ENCODE measurements around the gene TRABD2A. TPM values are rescaled to one million over a fixed set of nuclear protein-coding genes. Genes with fewer than 3 reads are reported as not detected.

Gene TRABD2A
- total and polyA plus RNA-seq, 2 experiments from 2014 or later: 3.4 to 5.0 TPM

DNA sequence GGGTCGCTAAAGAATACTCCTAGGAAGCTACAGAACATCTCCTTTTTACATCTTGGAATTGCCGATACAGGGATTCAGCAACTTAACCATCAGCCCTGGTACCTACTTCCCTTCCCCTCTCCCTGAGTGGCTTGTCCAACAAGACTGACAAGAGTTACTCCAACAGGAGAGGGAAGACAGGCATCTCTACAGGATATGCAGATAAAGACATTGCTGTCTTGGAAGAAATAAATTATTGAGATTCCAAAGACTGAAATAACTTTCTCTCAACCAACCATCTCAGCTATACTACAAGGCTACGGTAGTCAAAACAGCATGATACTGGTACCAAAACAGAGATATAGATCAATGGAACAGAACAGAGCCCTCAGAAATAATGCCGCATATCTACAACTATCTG lies 87.2 kb downstream of the TRABD2A start:
- Histone ChIP-seq H3K27ac (no peak overlapping the region), H3K79me2 (ENCODE audit: insufficient read depth) (no peaks in the 10 kb centered on the region), H2AFZ (no peak overlapping the region), H3K9ac (no peak overlapping the region), H3K27me3 (replicated peaks; ENCODE audit: insufficient read depth) (no peaks in the 10 kb centered on the region), H3K4me2 (ENCODE audit: unreplicated experiment) (no peak overlapping the region), H3K4me3 (no peak overlapping the region), H4K20me1 (ENCODE audit: insufficient read depth) (no peaks in the 10 kb centered on the region), H3F3A (ENCODE audit: insufficient read depth) (no peaks in the 10 kb centered on the region), H3K4me1 (ENCODE audit: insufficient read depth) (no peaks in the 10 kb centered on the region), H3K9me2 (ENCODE audit: insufficient read depth) (no peaks in the 10 kb centered on the region), H3K36me3 (ENCODE audit: low read depth) (no peaks in the 10 kb centered on the region), H3K9me3 (ENCODE audit: low read depth) (no peaks in the 10 kb centered on the region)
- in situ Hi-C loops (cut with MboI): no loop called here
- DNase-seq: no peak
- WGBS, 2 experiments (ENCODE audit: low coverage in 1 of 2, low lambda C conversion rate in 2 of 2, missing lambda C conversion rate in 2 of 2): 71% methylated on average over 4 of the region's 4 CpGs
- TF ChIP-seq EZH2phosphoT487 (IDR thresholded peaks at IDR 0.05; ENCODE audit: insufficient read depth, low read depth) (no peak), EZH2 (IDR thresholded peaks at IDR 0.05; ENCODE audit: insufficient read depth, poor library complexity, severe bottlenecking) (no peak)

DNA sequence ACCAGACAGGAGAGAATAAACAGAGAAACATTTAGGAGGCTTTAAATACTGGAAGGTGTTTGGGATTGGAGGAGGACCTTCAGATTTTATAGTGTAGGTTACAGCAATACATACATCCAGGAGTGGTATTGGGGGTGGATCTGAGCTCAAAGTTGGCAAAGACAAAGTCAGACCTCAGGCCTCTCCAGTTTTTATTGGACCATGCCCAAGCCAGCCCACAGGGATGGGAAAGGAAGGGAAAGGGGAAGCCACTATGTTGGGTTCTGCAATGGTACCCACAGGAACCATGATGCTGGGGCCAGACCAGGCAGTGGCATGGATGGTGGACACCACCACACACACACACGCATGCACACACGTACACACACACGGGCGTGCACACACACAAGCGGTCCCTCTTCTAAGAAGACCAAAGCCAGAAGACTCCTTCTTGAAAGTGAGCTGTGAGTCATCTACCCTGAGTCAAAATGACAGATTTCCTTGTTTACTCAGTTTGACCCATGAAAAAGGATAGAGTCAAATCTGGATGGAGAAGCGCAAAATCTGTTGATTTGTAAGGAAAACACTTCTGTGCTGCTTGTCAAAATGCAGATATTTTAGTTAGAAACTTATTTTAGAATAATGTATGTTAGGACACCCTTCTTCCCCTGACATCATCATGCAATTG lies 87.9 kb downstream of the TRABD2A start:
- 97% methylated on average over 6 of the region's 6 CpGs for WGBS, 2 experiments (ENCODE audit: low coverage in 1 of 2, low lambda C conversion rate in 2 of 2, missing lambda C conversion rate in 2 of 2)
- no peak overlapping the region for H3K27ac ChIP-seq
- TF ChIP-seq EZH2 (IDR thresholded peaks at IDR 0.05; ENCODE audit: insufficient read depth, poor library complexity, severe bottlenecking) (no peak), EZH2phosphoT487 (IDR thresholded peaks at IDR 0.05; ENCODE audit: insufficient read depth, low read depth) (no peak)
- DNase-seq: no peak
- no peak overlapping the region for H2AFZ ChIP-seq
- no peaks in the 10 kb centered on the region for H3K36me3 ChIP-seq (ENCODE audit: low read depth)
- H3K9me2 ChIP-seq (ENCODE audit: insufficient read depth): no peaks in the 10 kb centered on the region
- in situ Hi-C loops (cut with MboI): no loop called here
- no peak overlapping the region for H3K4me2 ChIP-seq (ENCODE audit: unreplicated experiment)
- no peaks in the 10 kb centered on the region for H4K20me1 ChIP-seq (ENCODE audit: insufficient read depth)
- no peaks in the 10 kb centered on the region for H3F3A ChIP-seq (ENCODE audit: insufficient read depth)
- H3K27me3 ChIP-seq (replicated peaks; ENCODE audit: insufficient read depth): no peaks in the 10 kb centered on the region
- H3K9ac ChIP-seq: no peak overlapping the region
- H3K4me3 ChIP-seq: no peak overlapping the region
- no peaks in the 10 kb centered on the region for H3K79me2 ChIP-seq (ENCODE audit: insufficient read depth)
- no peaks in the 10 kb centered on the region for H3K9me3 ChIP-seq (ENCODE audit: low read depth)
- no peaks in the 10 kb centered on the region for H3K4me1 ChIP-seq (ENCODE audit: insufficient read depth)

DNA sequence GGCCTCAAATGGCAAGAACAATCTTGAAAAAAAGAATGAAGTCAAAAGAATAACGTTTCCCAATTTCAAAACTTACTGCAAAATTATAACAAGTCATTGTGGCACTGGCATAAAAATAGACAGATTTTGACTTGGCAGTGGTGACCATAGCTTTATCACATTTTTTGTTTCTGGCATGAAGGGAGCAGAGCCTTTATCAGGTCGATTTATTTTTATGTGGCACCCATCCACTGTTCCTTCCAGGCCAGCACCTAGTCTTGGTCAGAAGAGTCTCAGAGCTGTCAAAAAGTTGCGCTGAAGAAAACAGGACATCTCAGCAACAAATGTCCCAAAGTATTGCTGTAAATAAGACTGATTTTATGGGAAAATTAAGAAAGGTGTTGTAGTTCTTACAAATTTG lies 92.4 kb downstream of the TRABD2A start:
- H3K27me3 ChIP-seq (replicated peaks; ENCODE audit: insufficient read depth): no peaks in the 10 kb centered on the region
- H3K4me1 ChIP-seq (ENCODE audit: insufficient read depth): no peaks in the 10 kb centered on the region
- no peak overlapping the region for H3K9ac ChIP-seq
- in situ Hi-C loops (cut with MboI): no loop called here
- no peaks in the 10 kb centered on the region for H3F3A ChIP-seq (ENCODE audit: insufficient read depth)
- H2AFZ ChIP-seq: no peak overlapping the region
- TF ChIP-seq EZH2 (IDR thresholded peaks at IDR 0.05; ENCODE audit: insufficient read depth, poor library complexity, severe bottlenecking) (no peak), EZH2phosphoT487 (IDR thresholded peaks at IDR 0.05; ENCODE audit: insufficient read depth, low read depth) (no peak)
- no peak overlapping the region for H3K27ac ChIP-seq
- no peaks in the 10 kb centered on the region for H3K9me3 ChIP-seq (ENCODE audit: low read depth)
- no peak overlapping the region for H3K4me3 ChIP-seq
- no peaks in the 10 kb centered on the region for H3K36me3 ChIP-seq (ENCODE audit: low read depth)
- no peaks in the 10 kb centered on the region for H3K9me2 ChIP-seq (ENCODE audit: insufficient read depth)
- no peaks in the 10 kb centered on the region for H3K79me2 ChIP-seq (ENCODE audit: insufficient read depth)
- no peak for DNase-seq
- no peak overlapping the region for H3K4me2 ChIP-seq (ENCODE audit: unreplicated experiment)
- WGBS, 2 experiments (ENCODE audit: low coverage in 1 of 2, low lambda C conversion rate in 2 of 2, missing lambda C conversion rate in 2 of 2): 45 to 47% methylated on average over 3 of the region's 3 CpGs
- H4K20me1 ChIP-seq (ENCODE audit: insufficient read depth): no peaks in the 10 kb centered on the region

DNA sequence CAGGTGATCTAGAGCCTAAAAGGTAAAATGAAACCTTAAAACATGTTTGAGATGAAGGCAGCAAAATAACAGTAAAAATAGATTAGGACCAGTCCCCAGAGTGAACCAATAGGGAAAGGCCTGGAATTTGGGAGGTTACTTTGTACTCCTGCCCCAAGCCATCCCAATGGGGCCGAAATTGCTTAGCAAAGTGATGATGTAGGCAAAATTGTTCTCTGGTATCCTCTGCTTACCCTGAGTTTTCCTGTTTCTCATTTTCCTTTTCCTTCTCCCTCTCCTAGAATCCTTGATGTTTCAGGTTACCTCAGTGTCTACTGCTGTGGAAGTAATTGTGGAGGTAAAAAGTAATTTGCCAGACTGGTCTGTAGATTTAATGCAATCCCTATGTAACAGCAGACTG lies 92.9 kb downstream of the TRABD2A start:
- Histone ChIP-seq H3K36me3 (ENCODE audit: low read depth) (no peaks in the 10 kb centered on the region), H3K27ac (no peak overlapping the region), H2AFZ (no peak overlapping the region), H3K79me2 (ENCODE audit: insufficient read depth) (no peaks in the 10 kb centered on the region), H4K20me1 (ENCODE audit: insufficient read depth) (no peaks in the 10 kb centered on the region), H3K27me3 (replicated peaks; ENCODE audit: insufficient read depth) (no peaks in the 10 kb centered on the region), H3F3A (ENCODE audit: insufficient read depth) (no peaks in the 10 kb centered on the region), H3K9me3 (ENCODE audit: low read depth) (no peaks in the 10 kb centered on the region), H3K4me3 (no peak overlapping the region), H3K9ac (no peak overlapping the region), H3K4me2 (ENCODE audit: unreplicated experiment) (no peak overlapping the region), H3K9me2 (ENCODE audit: insufficient read depth) (no peaks in the 10 kb centered on the region), H3K4me1 (ENCODE audit: insufficient read depth) (no peaks in the 10 kb centered on the region)
- no peak for TF ChIP-seq EZH2phosphoT487 (IDR thresholded peaks at IDR 0.05; ENCODE audit: insufficient read depth, low read depth)
- no peak for TF ChIP-seq EZH2 (IDR thresholded peaks at IDR 0.05; ENCODE audit: insufficient read depth, poor library complexity, severe bottlenecking)
- DNase-seq: no peak
- in situ Hi-C loops (cut with MboI): no loop called here
- 91 to 92% methylated on average over 1 of the region's 1 CpG for WGBS, 2 experiments (ENCODE audit: low coverage in 1 of 2, low lambda C conversion rate in 2 of 2, missing lambda C conversion rate in 2 of 2)

DNA sequence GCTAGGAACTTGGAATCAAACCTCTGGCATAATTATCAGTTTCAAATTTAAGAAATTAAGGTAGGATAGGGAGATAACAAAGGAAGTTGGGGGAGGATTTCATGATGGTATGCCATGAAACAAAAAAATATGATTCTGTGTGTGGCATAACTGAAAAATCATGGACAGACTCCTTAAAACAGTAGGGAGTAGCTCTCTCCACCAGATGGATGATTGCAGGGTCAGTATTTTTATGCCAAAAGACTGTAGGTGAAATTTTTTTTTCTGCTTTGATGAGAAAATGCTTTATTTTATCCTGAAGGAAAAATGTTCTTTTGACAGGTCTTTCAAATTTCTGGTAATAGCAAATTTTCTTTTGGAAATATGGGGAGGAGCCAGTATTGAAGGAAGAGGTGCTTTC lies 94.3 kb downstream of the TRABD2A start:
- Histone ChIP-seq H3K27me3 (replicated peaks; ENCODE audit: insufficient read depth) (no peaks in the 10 kb centered on the region), H3K9me3 (ENCODE audit: low read depth) (no peaks in the 10 kb centered on the region), H3K4me1 (ENCODE audit: insufficient read depth) (no peaks in the 10 kb centered on the region), H3F3A (ENCODE audit: insufficient read depth) (no peaks in the 10 kb centered on the region), H3K4me2 (ENCODE audit: unreplicated experiment) (no peak overlapping the region), H3K79me2 (ENCODE audit: insufficient read depth) (no peaks in the 10 kb centered on the region), H3K27ac (no peak overlapping the region), H3K9ac (no peak overlapping the region), H3K4me3 (no peak overlapping the region), H2AFZ (no peak overlapping the region), H3K36me3 (ENCODE audit: low read depth) (no peaks in the 10 kb centered on the region), H3K9me2 (ENCODE audit: insufficient read depth) (no peaks in the 10 kb centered on the region), H4K20me1 (ENCODE audit: insufficient read depth) (no peaks in the 10 kb centered on the region)
- no peak for DNase-seq
- TF ChIP-seq EZH2phosphoT487 (IDR thresholded peaks at IDR 0.05; ENCODE audit: insufficient read depth, low read depth) (no peak), EZH2 (IDR thresholded peaks at IDR 0.05; ENCODE audit: insufficient read depth, poor library complexity, severe bottlenecking) (no peak)
- in situ Hi-C loops (cut with MboI): no loop called here

All from GM23248 (cell line).